Endothelial cell of umbilical vein (primary cell): Measurements from ENCODE around the gene MSH3. TPM values are rescaled to one million over a fixed set of nuclear protein-coding genes. Genes with fewer than 3 reads are reported as not detected.
"Not testable (repeated sequence)": the region's sequence is repeated elsewhere in the genome, so short reads cannot be mapped to it uniquely, and the experiment has no call there.

Experiments used
- BruUV-seq: library from RNA; stranded (reverse); fragments of 400-500 nt; replicated peaks from 2 replicates; lab custom pipeline; 2021; lab: Mats Ljungman, UMichigan
- CTCF ChIA-PET: fragments of 300-600, 350-600 bp; sonication (Branson Sonifier 250); formaldehyde crosslinking; loops from one replicate; lab custom pipeline; 2021; ENCODE audit warnings: antibody characterized with exemption, inconsistent platforms; lab: Charles Lee
- POLR2A ChIA-PET: fragments of 300-600, 350-600 bp; sonication (Branson Sonifier 250); formaldehyde crosslinking; loops from one replicate; lab custom pipeline; 2021; ENCODE audit warnings: antibody characterized with exemption, inconsistent platforms; lab: Charles Lee
- DNase-seq: peaks from one replicate; pipeline ENCODE4 v3.0.0-alpha.2; 2011; ENCODE audit warnings: low read depth, low spot score
- FAIRE-seq: peaks from 2 replicates; lab custom pipeline; 2011; peaks lifted over from hg19 to GRCh38; lab: Jason Lieb, UNC
- H2AFZ ChIP-seq: 2 replicates; pipeline ENCODE4 v1.6.0; 2012; ENCODE audit warnings: low read depth, low read length, control low read depth, inconsistent platforms
- H3K27ac ChIP-seq: 2 replicates; pipeline ENCODE4 v1.5.1; 2011; ENCODE audit warnings: low read depth, mild to moderate bottlenecking, control low read depth, low read length, moderate library complexity; ENCODE audit not compliant: insufficient read depth
- H3K27me3 ChIP-seq, 2 experiments: 2 replicates each; pipeline versions ENCODE4 v1.6.0 to v1.6.1; 2011; ENCODE audit warnings: low read length in 2 of 2, mixed read lengths in 1 of 2; ENCODE audit not compliant: control insufficient read depth in 2 of 2, insufficient read depth in 2 of 2
- H3K36me3 ChIP-seq, 2 experiments: 2 replicates in 1 of 2; 3 replicates in 1 of 2; pipeline ENCODE4 v1.5.1; 2011; ENCODE audit warnings: low read length in 2 of 2, mild to moderate bottlenecking in 1 of 2, moderate library complexity in 1 of 2; ENCODE audit not compliant: control insufficient read depth in 2 of 2, insufficient read depth in 2 of 2; ENCODE audit errors: extremely low read depth in 1 of 2
- H3K4me1 ChIP-seq: 3 replicates; pipeline ENCODE4 v1.5.1; 2011; ENCODE audit warnings: mild to moderate bottlenecking, low read length; ENCODE audit not compliant: control insufficient read depth, insufficient read depth; ENCODE audit errors: extremely low read depth
- H3K4me2 ChIP-seq: 2 replicates; pipeline ENCODE4 v1.6.1; 2011; ENCODE audit warnings: low read length, control low read depth, mixed read lengths; ENCODE audit not compliant: insufficient read depth
- H3K4me3 ChIP-seq, 3 experiments: fragments of 200-600 bp in 1 of 3; sonication (generic), shearing (Covaris generic) in 1 of 3; replicated peaks in 1 of 3; 2 replicates each; pipeline ENCODE4 v1.5.1; 2011 to 2016; ENCODE audit warnings: control low read depth in 3 of 3, low read length in 3 of 3, mild to moderate bottlenecking in 2 of 3, inconsistent platforms in 1 of 3, low read depth in 1 of 3, moderate library complexity in 1 of 3; ENCODE audit not compliant: insufficient read depth in 1 of 3
- H3K79me2 ChIP-seq: 2 replicates; pipeline ENCODE4 v1.6.0; 2012; ENCODE audit warnings: low read length, inconsistent platforms; ENCODE audit not compliant: control insufficient read depth, insufficient read depth
- H3K9ac ChIP-seq: replicated peaks from 2 replicates; pipeline ENCODE3; 2011; ENCODE audit warnings: low read length, control low read depth; ENCODE audit not compliant: insufficient read depth; ENCODE audit errors: extremely low read depth
- H3K9me1 ChIP-seq: replicated peaks from 3 replicates; pipeline ENCODE4 v1.6.0; 2011; ENCODE audit warnings: mild to moderate bottlenecking, low read length; ENCODE audit not compliant: control insufficient read depth, insufficient read depth; ENCODE audit errors: extremely low read depth
- H3K9me3 ChIP-seq: replicated peaks from 2 replicates; pipeline ENCODE4 v1.5.1; 2012; ENCODE audit warnings: low read length, inconsistent platforms; ENCODE audit not compliant: control insufficient read depth, insufficient read depth
- H4K20me1 ChIP-seq: replicated peaks from 2 replicates; pipeline ENCODE3; 2011; ENCODE audit warnings: mild to moderate bottlenecking, low read length; ENCODE audit not compliant: control insufficient read depth, insufficient read depth; ENCODE audit errors: extremely low read depth
- CTCF ChIP-seq, 2 donors: IDR thresholded peaks; 1 replicate in 1 of 2; 2 replicates in 1 of 2; pipeline ENCODE4 v1.5.1; 2011; ENCODE audit warnings: low read length in 2 of 2, mild to moderate bottlenecking in 2 of 2, moderate library complexity in 2 of 2, control low read depth in 1 of 2, inconsistent platforms in 1 of 2, low read depth in 1 of 2; ENCODE audit not compliant: insufficient read depth in 1 of 2; ENCODE audit errors: extremely low read depth in 1 of 2
- FOS ChIP-seq: IDR thresholded peaks from 2 replicates; pipeline ENCODE4 v1.6.1; 2011; ENCODE audit warnings: mild to moderate bottlenecking, low read length, moderate library complexity, borderline replicate concordance; ENCODE audit not compliant: insufficient read depth
- MAX ChIP-seq: IDR thresholded peaks from 2 replicates; pipeline ENCODE4 v1.6.1; 2011; ENCODE audit not compliant: insufficient read depth, insufficient read length
- MYC ChIP-seq: IDR thresholded peaks from one replicate; pipeline ENCODE4 v1.6.1; 2011; ENCODE audit warnings: mild to moderate bottlenecking, low read depth, low read length
- dilution Hi-C: fragments of 300-500 bp; cut with MboI; formaldehyde crosslinking; loops from one replicate; pipeline ENCODE4 v1.15.0; 2019; ENCODE audit warnings: low sequenced_read_pairs; ENCODE audit not compliant: extremely low pct_ligation_motif_present
- intact Hi-C: fragments of 100-400 bp; cut with micrococcal nuclease; formaldehyde crosslinking; loops from one replicate; pipeline ENCODE4 v1.10.0; 2022
- polyA plus RNA-seq, 4 experiments: library from polyadenylated mRNA; depleted of rRNA in 3 of 4; stranded (reverse) in 3 of 4; unstranded in 1 of 4; fragments of >200 nt; gene quantifications; 2 replicates each; pipeline versions ENCODE4 v1.2.1 to v1.2.3, GENCODE V29; 2011 to 2012; ENCODE audit warnings: missing spikeins in 1 of 4
- total RNA-seq: library from RNA; stranded (reverse); gene quantifications from 2 replicates; pipeline ENCODE4 v1.2.3, GENCODE V29; 2021

The MSH3 gene
- total and polyA plus RNA-seq, 2 donors (not counting 3 experiments of a cell fraction or from before 2014, with no cell fraction given) = 2.0 to 13.0 TPM

GRCh38 chr5:80659106-80659505 is 4.7 kb downstream of the MSH3 start:
- H3K9me1 ChIP-seq = no peaks in the 10 kb centered on the region
- H3K4me1 ChIP-seq = peaks cover 10% of the 10 kb centered on the region
- H4K20me1 ChIP-seq = no peaks in the 10 kb centered on the region
- no peak overlapping the region for H2AFZ ChIP-seq
- H3K9ac ChIP-seq = no peak overlapping the region
- H3K4me3 ChIP-seq = no peak overlapping the region
- H3K79me2 ChIP-seq = peaks cover 9% of the 10 kb centered on the region
- intact Hi-C loops (loop anchor here (5.0 kb wide), 2 partner anchors 402 to 567 kb away; partner anchors contain the start of gene SERINC5), dilution Hi-C loops (no loop called here)
- no peak overlapping the region for H3K27ac ChIP-seq
- H3K36me3 ChIP-seq = peaks cover 1 to 2% of the 10 kb centered on the region in 2 experiments
- H3K9me3 ChIP-seq = no peaks in the 10 kb centered on the region
- ChIA-PET CTCF (no interaction called here), POLR2A (no interaction called here)
- no peak overlapping the region for H3K4me2 ChIP-seq
- DNase-seq (no peak), FAIRE-seq (no peak)
- BruUV-seq = no TSS peak
- H3K27me3 ChIP-seq = no peaks in the 10 kb centered on the region
- no peak for TF ChIP-seq MAX
- TF ChIP-seq CTCF (IDR thresholded peaks at IDR 0.05; ENCODE audit: extremely low read depth in 1 of 2, insufficient read depth in 1 of 2, low read depth in 1 of 2, low read length in 2 of 2) = no peak
- TF ChIP-seq FOS = no peak
- TF ChIP-seq MYC = no peak

GRCh38 chr5:80660661-80661060 is 6.2 kb downstream of the MSH3 start:
- H3K9ac ChIP-seq, H3K79me2 ChIP-seq, H3K4me1 ChIP-seq, H2AFZ ChIP-seq, H3K9me3 ChIP-seq, POLR2A ChIA-PET, H3K4me3 ChIP-seq, BruUV-seq, H3K9me1 ChIP-seq, H3K27ac ChIP-seq, H4K20me1 ChIP-seq, H3K36me3 ChIP-seq, H3K27me3 ChIP-seq, DNase-seq, H3K4me2 ChIP-seq, dilution Hi-C loops, intact Hi-C loops, FAIRE-seq: not testable (repeated sequence)
- CTCF ChIA-PET = interaction anchor here (0.9 to 1.5 kb wide), 2 partner anchors 12 to 158 kb away, joined by 3 to 7 read pairs; no protein-coding TSS in a partner anchor
